GM12891 (cell line): ENCODE results near the gene RAPGEF5.

Source experiments
- DNase-seq: peaks from one replicate; pipeline ENCODE4 v3.0.0; 2011; ENCODE audit warnings: low spot score; ENCODE audit not compliant: insufficient read length
- FAIRE-seq: peaks from 2 replicates; lab custom pipeline; 2011; peaks lifted over from hg19 to GRCh38; lab: Jason Lieb, UNC
- PAX5 ChIP-seq: IDR thresholded peaks from 2 replicates; pipeline ENCODE4 v1.6.1; 2011; ENCODE audit warnings: low read length, moderate library complexity, mild to moderate bottlenecking; ENCODE audit not compliant: insufficient read depth, severe bottlenecking
- POLR2A ChIP-seq: IDR thresholded peaks from 2 replicates; pipeline ENCODE4 v1.6.1; 2011; ENCODE audit warnings: low read depth, low read length, control low read depth
- POLR2AphosphoS5 ChIP-seq: IDR thresholded peaks from 2 replicates; pipeline ENCODE4 v1.6.1; 2011; ENCODE audit warnings: low read depth, low read length, control low read depth
- POU2F2 ChIP-seq: IDR thresholded peaks from 2 replicates; pipeline ENCODE4 v1.6.1; 2011; ENCODE audit warnings: low read depth, mild to moderate bottlenecking, control low read depth, low read length, moderate library complexity
- SPI1 ChIP-seq: IDR thresholded peaks from 2 replicates; pipeline ENCODE4 v1.6.1; 2011; ENCODE audit warnings: low read depth, low read length, control low read depth
- TAF1 ChIP-seq: IDR thresholded peaks from 2 replicates; pipeline ENCODE4 v1.6.1; 2011; ENCODE audit warnings: low read depth, low read length, control low read depth

The RAPGEF5 gene

GRCh38 chr7:22205631-22206030 lies 151.3 kb downstream of the RAPGEF5 start:
- no peak for FAIRE-seq
- no peak for DNase-seq
- no peak for TF ChIP-seq TAF1
- TF ChIP-seq POLR2A: no peak
- TF ChIP-seq SPI1: no peak
- no peak for TF ChIP-seq POU2F2

- no peak for FAIRE-seq
- no peak for TF ChIP-seq PAX5
- no peak for TF ChIP-seq SPI1
- no peak for TF ChIP-seq TAF1
- TF ChIP-seq POLR2A: no peak
- TF ChIP-seq POU2F2: no peak
- TF ChIP-seq POLR2AphosphoS5: no peak
- no peak for DNase-seq
Measured at GRCh38 chr7:22204312-22204711, 152.6 kb downstream of the RAPGEF5 start.

GRCh38 chr7:22202141-22202540 lies 154.8 kb downstream of the RAPGEF5 start:
- TF ChIP-seq PAX5: no peak
- TF ChIP-seq SPI1: no peak
- TF ChIP-seq POLR2AphosphoS5: no peak
- TF ChIP-seq TAF1: no peak
- no peak for TF ChIP-seq POU2F2
- TF ChIP-seq POLR2A: no peak
- no peak for FAIRE-seq
- DNase-seq: no peak

- DNase-seq (no peak), FAIRE-seq (no peak)
- TF ChIP-seq POU2F2 (no peak), POLR2AphosphoS5 (no peak), SPI1 (no peak)
Measured at GRCh38 chr7:22201186-22201880, 155.6 kb downstream of the RAPGEF5 start.

- DNase-seq (no peak), FAIRE-seq (no peak)
- no peak for TF ChIP-seq PAX5
- no peak for TF ChIP-seq TAF1
- no peak for TF ChIP-seq POLR2A
- no peak for TF ChIP-seq POLR2AphosphoS5
- no peak for TF ChIP-seq POU2F2
- TF ChIP-seq SPI1: no peak
Measured at GRCh38 chr7:22200777-22201176, 156.2 kb downstream of the RAPGEF5 start.

- FAIRE-seq (no peak), DNase-seq (no peak)
- TF ChIP-seq POLR2AphosphoS5 (no peak), POLR2A (no peak), PAX5 (no peak), POU2F2 (no peak), TAF1 (no peak), SPI1 (no peak)
Measured at GRCh38 chr7:22200238-22200637, 156.7 kb downstream of the RAPGEF5 start.

- no peak for FAIRE-seq
- TF ChIP-seq PAX5: no peak
- TF ChIP-seq POLR2A: no peak
- no peak for TF ChIP-seq TAF1
- TF ChIP-seq SPI1: no peak
- no peak for TF ChIP-seq POLR2AphosphoS5
- TF ChIP-seq POU2F2: no peak
- DNase-seq: no peak
Measured at GRCh38 chr7:22197376-22197775, 159.6 kb downstream of the RAPGEF5 start.

- TF ChIP-seq SPI1 (no peak), POU2F2 (no peak), TAF1 (no peak)
- FAIRE-seq: no peak
- no peak for DNase-seq
Measured at GRCh38 chr7:22196429-22196828, 160.5 kb downstream of the RAPGEF5 start.

GRCh38 chr7:22195397-22196172 lies 161.4 kb downstream of the RAPGEF5 start:
- DNase-seq (no peak), FAIRE-seq (no peak)
- no peak for TF ChIP-seq PAX5
- no peak for TF ChIP-seq TAF1
- TF ChIP-seq POLR2AphosphoS5: no peak
- TF ChIP-seq POLR2A: no peak
- TF ChIP-seq POU2F2: no peak
- no peak for TF ChIP-seq SPI1

GRCh38 chr7:22194658-22195273 lies 162.2 kb downstream of the RAPGEF5 start:
- TF ChIP-seq POLR2A: no peak
- TF ChIP-seq TAF1: no peak
- no peak for TF ChIP-seq PAX5
- no peak for TF ChIP-seq POLR2AphosphoS5
- TF ChIP-seq POU2F2: no peak
- no peak for TF ChIP-seq SPI1
- no peak for FAIRE-seq
- DNase-seq: no peak
